Stimulated activated CD4-positive, alpha-beta T cell treated with anti-CD3 and anti-CD28 coated beads, Interleukin-2, amount 100 ng/mL, for 48 hours (primary cell): Measurements from ENCODE around the gene RPUSD3.
"Not testable (repeated sequence)": the region's sequence is repeated elsewhere in the genome, so short reads cannot be mapped to it uniquely, and the experiment has no call there.

Experiments used
- DNase-seq, 2 donors: peaks; one replicate each; pipeline ENCODE4 v3.0.0-alpha.2; 2020

Gene RPUSD3

DNA sequence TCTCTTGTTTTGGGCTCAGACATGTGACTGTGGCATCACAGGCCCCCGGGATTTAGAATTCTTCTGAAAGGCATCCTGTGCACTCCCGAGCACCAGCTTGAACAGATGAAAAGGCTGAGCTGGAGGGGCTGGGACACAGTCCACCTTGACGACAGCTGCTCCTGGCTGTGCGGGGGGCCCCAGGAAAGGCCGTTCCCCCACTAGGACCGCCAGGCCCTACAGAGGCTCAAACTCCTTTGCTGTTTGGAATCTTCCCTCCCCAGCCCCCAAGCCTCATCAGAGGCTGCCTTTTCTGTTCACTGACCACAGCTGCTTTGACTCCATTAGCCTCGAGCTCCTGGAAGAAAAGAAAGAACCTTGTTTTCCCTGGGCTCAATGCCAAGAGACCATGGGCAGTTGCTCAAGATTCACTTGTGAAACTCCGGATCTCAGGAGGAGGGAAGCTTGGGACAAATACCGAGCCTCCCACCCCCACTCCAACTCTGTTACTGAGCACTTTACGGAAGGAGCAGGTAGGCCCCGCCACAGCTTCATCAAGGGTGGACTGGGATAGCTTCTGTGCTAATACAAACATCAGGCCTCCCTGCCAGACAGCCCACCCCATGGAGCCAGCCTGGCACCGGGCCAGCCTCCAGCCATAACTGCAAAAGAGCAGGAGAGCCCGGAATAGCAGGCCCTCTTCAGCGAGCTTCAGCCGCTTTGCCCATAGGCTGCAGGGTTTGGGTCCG lies 20.6 kb upstream of the RPUSD3 start:
- DNase-seq: no peak

DNA sequence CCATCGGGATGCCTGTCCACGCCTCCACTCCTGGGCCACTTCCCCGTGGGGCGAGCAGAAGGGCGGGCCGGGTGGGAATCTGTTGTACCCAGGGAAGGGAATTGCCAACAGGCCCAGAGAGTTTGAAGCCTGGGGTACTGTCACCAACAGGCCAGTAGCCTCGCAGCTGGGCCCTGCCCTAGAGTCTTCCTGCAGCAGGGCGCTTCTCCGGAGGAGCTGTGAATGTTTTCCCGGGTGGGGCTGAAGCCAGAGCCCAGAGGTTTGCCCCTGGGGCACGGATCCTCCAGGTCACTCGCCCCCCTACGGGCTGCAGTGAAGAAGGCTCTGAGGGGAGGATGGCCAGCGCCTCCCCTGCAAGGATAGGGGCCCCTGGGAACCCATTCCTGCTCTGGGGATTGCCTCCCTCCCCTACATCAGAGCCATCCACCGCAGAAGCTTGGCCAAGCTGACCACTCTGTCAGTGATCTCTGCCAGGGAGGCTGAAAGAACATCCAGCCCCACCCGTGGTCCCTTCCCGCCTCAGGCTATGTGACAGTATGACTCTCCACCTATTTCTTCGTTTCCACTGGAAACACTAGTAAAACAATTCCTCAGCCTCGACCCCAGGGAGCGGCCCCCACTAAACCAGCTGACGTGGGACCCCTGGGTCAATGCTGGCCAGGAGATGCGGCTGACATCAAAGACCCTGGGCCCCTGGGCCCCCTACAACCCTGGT lies 19.4 kb upstream of the RPUSD3 start:
- DNase-seq: no peak

DNA sequence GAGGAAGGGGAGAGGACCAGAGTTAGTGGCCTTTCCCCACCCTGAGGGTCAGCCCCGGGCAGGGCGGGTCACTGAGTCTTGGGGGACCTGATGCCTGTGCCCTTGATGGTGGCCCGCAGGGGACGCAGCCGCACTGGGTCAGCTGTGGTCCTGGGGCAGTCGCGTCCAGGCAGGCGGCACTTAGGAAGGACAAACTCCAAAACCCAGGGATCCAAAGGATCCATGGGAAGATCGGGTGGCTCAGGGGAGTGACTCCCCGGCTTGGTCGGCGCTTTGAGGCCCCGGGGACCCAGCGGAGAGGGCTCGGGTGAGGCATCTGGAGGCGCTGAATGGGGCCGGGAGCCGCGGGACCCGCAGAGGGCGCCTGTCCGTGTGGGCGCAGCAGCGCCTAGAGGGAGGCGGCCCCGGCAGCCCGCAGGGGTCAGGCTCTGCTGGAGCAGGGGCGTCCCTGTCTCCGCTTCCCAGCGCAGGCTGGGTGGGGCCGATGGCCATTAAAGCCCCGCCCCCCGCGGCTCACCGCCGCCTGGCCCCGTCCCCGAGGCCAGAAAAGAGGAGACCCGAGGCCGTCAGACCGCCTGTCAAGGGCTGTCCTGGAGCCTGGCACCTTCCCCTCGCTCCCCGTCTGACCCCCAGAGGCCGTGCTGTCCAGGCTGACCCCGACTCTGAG lies 18.7 kb upstream of the RPUSD3 start:
- peak in 1 of 2 donors; percentile 18 for DNase-seq

GRCh38 chr3:9861626-9862130 lies 17.9 kb upstream of the RPUSD3 start:
- DNase-seq: no peak

- no peak for DNase-seq
Measured at GRCh38 chr3:9861201-9861600, 17.4 kb upstream of the RPUSD3 start.

DNA sequence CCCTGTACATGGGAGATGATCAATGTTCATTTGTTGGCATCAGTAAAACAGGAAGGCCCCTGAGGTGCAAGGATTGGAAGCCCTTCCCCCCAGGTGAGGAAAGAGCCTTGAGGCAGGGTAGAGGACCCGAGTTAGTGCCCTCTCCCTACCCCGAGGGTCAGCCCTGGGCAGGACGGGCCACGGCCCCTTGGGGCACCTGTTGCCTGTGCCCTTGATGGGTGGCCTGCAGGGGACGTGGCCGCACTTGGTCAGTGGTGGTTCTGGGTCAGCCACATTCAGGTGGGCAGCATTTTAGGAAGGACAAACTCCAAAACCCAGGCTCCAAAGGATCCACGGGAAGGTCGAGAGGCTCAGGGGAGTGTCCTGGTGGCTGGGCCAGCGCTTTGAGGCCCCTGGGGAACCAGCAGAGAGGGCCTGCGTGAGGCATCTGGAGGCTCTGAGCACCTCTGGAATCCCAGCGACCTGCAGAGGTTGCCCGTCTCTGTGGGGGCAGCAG lies 15.8 kb upstream of the RPUSD3 start:
- DNase-seq: no peak

- no peak for DNase-seq
Measured at GRCh38 chr3:9855594-9855993, 11.8 kb upstream of the RPUSD3 start.

GRCh38 chr3:9854291-9854940 lies 10.6 kb upstream of the RPUSD3 start:
- DNase-seq: not testable (repeated sequence)

GRCh38 chr3:9852528-9852927 lies 8.7 kb upstream of the RPUSD3 start:
- DNase-seq: no peak

GRCh38 chr3:9851926-9852325 lies 8.1 kb upstream of the RPUSD3 start:
- not testable (repeated sequence) for DNase-seq

DNA sequence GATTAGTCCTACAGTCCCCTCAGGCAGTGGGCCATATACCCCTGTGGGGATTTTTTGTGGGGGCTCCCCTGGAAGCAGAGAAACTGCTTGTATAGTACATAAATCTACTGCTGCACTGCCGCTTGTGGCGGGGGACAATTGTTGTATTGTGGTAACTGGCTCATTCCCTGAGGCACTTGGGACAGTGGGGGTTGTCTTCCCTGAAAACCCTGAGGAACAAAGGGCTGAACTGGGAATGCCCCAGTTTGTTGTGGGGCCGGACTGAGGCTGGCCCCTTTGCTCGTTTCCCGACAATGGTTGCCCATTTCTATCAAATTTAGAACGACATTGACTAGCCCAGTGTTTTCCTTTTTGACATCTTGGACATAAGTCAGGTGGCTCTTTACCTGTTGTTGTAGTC lies 7.6 kb upstream of the RPUSD3 start:
- not testable (repeated sequence) for DNase-seq

- not testable (repeated sequence) for DNase-seq
Measured at GRCh38 chr3:9848860-9849259, 5.1 kb upstream of the RPUSD3 start.

DNA sequence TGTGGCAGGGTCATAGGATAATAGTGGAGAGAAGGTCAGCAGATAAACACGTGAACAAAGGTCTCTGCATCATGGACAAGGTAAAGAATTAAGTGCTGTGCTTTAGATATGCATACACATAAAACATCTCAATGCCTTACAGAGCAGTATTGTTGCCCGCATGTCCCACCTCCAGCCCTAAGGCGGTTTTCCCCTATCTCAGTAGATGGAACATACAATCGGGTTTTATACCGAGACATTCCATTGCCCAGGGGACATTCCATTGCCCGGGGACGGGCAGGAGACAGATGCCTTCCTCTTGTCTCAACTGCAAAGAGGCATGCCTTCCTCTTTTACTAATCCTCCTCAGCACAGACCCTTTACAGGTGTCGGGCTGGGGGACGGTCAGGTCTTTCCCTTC lies 4.1 kb upstream of the RPUSD3 start:
- DNase-seq: not testable (repeated sequence)

- DNase-seq: no peak
Measured at GRCh38 chr3:9846931-9847488, 3.2 kb upstream of the RPUSD3 start.

- no peak for DNase-seq
Measured at GRCh38 chr3:9846231-9846630, 2.4 kb upstream of the RPUSD3 start.

DNA sequence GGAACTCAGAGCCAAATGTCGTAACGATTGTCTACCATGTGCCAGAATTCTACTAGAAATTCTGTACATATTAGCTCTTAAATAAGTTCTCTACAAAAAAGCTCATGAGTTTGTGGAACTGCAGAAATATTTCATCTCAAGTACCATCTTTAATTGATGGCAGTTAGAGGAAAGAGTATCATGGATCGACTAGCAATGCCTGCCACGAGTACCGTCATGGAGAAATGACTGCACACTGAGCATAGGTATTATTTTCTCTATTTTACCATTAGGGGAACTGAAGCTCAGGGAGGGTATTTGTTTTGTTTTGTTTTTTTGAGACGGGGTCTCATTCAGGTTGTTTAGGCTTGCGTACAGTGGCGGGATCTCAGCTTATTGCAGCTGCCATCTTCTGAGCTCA lies 2.8 kb downstream of the RPUSD3 start:
- no peak for DNase-seq

DNA sequence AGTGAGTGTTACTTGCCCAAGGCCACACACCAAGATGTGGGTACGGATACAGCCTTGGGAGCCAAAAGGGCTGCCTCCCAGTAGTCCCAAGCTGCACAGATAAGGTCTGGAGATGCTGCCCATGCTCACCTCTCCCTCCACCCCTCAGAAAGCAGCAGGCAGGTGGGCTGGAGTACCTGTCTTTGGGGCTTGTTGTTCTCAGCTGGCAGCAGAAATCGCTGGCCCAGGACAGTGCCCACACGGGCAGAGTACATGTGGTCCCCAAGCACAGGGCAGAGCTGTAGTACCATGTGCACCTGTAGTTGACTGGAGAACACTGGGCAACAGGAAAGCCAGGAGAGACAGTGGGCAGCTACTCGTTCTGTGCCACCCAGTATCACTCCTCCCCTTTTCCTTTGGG lies 5.0 kb downstream of the RPUSD3 start:
- DNase-seq: no peak

DNA sequence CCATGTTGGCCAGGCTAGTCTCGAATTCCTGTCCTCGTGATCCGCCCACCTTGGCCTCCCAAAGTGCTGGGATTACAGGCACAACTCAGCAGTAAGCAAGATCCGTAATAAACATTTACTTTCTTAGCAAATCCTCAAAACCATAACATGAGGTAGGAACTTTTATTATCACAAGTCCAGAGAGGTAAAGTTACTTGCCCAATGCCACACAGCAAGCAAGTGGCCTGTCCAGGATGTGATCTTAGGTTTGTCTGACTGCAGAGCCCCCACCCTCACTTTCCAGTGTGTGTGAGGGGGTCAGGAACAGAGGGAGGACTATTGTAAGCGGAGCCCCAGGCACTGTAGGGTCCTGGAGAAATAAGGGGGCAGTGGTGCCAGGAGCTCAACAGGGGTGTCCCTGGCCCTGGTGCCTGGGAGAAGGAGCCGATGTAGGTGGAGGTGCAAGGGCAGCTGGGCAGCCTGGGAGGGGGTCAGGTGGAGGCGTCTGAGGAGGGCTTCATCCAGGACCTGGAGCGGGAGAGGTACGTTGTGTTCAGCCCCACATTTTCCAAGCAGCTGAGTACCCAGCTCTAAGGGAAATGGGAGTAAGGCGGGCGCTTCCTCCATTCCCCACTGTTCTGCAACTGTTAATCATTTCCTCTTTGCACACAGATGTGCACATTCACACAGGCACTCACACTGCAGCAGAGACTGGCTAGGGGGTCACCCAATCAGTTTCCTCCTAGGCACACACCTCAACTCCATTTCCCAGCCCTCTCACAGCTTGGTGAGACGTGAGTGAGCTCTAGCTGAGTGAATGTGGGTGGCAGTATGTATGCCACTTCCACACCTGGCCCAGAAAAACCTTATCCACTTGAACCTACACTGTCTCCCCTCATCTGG lies 5.9 kb downstream of the RPUSD3 start:
- DNase-seq: no peak

DNA sequence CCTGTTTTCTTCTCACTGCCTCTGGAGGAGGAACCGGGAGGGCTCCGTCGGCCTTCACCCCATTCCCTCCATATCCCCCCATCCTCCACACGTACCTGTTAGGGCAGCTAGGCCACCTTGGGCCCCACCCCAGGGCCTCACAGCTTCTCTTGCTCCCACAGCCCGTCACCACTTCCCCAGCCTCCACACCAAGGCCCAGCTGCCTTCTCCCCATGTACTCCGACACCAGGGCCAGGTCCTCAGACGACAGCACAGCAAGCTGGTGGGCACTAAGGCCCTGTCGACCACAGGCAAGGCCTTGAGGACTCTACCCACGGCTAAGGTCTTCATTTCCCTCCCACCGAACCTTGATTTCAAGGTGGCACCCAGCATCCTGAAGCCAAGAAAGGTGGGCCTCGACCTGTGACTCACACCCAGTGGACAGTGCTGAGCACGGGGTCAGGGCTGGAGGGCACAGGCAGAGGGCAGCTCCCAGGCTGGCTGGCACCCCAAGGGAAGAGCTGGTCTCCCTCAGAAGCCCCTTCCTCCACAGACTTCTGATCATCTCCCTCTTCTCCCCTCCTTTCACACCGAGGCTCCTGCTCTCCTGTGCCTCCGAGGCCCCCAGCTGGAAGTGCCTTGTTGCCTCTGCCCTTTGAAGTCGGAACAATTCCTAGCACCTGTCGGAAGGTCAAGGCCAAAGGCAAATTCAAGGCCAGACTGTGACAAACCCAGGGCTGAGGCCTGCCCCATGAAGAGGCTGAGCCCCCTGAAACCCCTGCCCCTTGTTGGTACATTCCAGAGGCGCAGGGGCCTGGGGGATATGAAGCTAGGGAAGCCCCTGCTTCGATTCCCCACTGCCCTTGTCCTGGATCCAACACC lies 9.1 kb downstream of the RPUSD3 start:
- no peak for DNase-seq

GRCh38 chr3:9833078-9833477 lies 10.7 kb downstream of the RPUSD3 start:
- DNase-seq: no peak

GRCh38 chr3:9831253-9831652 lies 12.6 kb downstream of the RPUSD3 start:
- no peak for DNase-seq
